ENCODE measurements around the gene NDUFAF5. TPM values are rescaled to one million over a fixed set of nuclear protein-coding genes. Genes with fewer than 3 reads are reported as not detected.
A peak's percentile ranks its signal among the peaks of the same experiment; 100 is the strongest.
"Not testable (repeated sequence)": the region's sequence is repeated elsewhere in the genome, so short reads cannot be mapped to it uniquely, and the experiment has no call there.

NDUFAF5 gene
- total RNA-seq (10 to 100 TPM; 11.5 to 31.0 (median 27.6) TPM), polyA plus RNA-seq (10 to 100 TPM; 17.8 to 37.2 (median 23.3) TPM)
- long read RNA-seq, donor 1, full-length matches to known transcripts, result 1 of 1 reads
- long read RNA-seq, donor 1, partial matches to known transcripts, result 0 of 1 reads
- long read RNA-seq, donor 1, other reads (novel, unspliced or antisense), result 0 of 1 reads
- long read RNA-seq, donor 2, full-length matches to known transcripts, result 1 of 1 reads
- long read RNA-seq, donor 2, partial matches to known transcripts, result 0 of 1 reads
- long read RNA-seq, donor 2, other reads (novel, unspliced or antisense), result 0 of 1 reads

DNA sequence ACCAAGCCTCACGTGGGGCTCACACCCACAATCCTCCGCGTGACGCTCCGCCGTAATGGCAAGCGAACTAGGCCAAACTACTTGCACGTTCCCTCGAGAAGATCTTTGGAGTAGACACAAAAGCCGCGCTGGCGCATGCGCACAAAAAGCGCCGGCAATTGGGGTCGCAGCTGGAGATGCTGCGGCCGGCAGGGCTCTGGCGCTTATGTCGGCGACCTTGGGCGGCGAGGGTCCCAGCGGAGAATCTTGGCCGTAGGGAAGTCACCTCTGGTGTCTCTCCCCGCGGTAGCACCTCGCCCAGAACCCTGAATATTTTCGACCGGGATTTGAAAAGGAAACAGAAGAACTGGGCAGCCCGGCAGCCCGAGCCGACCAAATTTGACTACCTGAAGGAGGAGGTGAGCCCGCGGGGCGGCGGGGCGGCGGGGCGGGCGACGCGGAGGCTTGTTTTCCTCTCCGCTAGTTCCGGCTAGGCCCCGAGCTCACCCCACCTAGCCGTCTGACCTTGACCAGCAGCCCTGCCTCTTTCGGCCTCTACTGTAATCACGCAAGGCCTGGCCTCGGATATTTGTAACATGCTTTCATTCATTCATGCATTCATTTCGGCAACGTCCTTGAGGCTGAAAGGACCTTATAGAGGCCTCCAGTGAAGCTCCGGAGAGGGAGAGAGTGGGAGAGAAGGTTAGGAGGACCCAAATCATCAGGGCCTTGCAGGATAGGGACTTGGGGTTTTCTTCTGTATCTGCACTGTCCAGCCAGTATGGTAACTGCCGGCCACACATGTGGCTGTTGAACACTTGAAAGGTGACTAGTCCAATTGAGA is at the start of gene NDUFAF5, which contains the start of gene ESF1:
TSS of gene NDUFAF5 (plus strand) at position 136 of the 823 bp plus-strand sequence. CDS start at position 177, 41 bp downstream.
TSS of gene ESF1 (minus strand) at position 27 of the 823 bp plus-strand sequence. CDS start 1,779 bp downstream, outside the sequence.
- Histone ChIP-seq H3K27ac (peak within 1 kb of the TSS; percentile 88 to 93 (median 90)), H3K27me3 (replicated peaks in 1 of 7) (no peaks in the 10 kb centered on the region), H3K36me3 (peaks cover 0 to 58% (median 27%) of the 10 kb centered on the region in 6 donors), H3K9me3 (no peaks in the 10 kb centered on the region), H3K4me3 (peak within 1 kb of the TSS; percentile 77 to 90 (median 86)), H3K4me1 (peaks cover 13 to 72% (median 40%) of the 10 kb centered on the region in 6 donors)
- TF ChIP-seq POLR2A (IDR thresholded peaks at IDR 0.05) (no peak), CTCF (IDR thresholded peaks at IDR 0.05 in 8 of 11, conservative IDR thresholded peaks at IDR 0.05 in 3 of 11) (peak in 1 of 11 experiments; percentile 15), POLR2AphosphoS5 (IDR thresholded peaks at IDR 0.05) (peak; percentile 87 to 96 (median 94))
- 0 to 2% (median 0%) methylated on average over 18 to 54 of the region's 54 CpGs for WGBS, 5 donors
- peak; percentile 98 for DNase-seq
- intact Hi-C loops (cut with DNase I; ENCODE audit: low total_unique reads), result no loop called here

DNA sequence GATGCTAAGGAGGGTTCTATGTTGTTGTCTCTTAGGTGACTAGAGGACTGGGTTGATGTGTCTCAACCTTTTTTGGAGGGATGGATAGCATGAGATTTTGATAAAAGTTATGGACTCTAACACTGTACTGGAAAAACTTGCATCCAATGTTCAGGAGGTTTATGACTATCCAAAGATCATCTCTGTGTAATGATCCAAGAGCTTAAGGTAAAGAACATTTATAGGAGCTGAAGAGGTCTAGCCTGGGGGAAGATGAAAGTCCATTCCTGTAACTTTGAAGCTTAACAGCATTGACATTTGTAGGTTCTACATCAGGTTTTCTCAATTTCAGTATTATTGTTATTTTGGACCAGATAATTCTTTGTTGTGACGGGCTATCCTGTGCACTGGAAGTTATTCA is 49.0 kb upstream of the NDUFAF5 start:
- 97 to 100% (median 100%) methylated on average over 1 of the region's 1 CpG for WGBS, 5 donors

DNA sequence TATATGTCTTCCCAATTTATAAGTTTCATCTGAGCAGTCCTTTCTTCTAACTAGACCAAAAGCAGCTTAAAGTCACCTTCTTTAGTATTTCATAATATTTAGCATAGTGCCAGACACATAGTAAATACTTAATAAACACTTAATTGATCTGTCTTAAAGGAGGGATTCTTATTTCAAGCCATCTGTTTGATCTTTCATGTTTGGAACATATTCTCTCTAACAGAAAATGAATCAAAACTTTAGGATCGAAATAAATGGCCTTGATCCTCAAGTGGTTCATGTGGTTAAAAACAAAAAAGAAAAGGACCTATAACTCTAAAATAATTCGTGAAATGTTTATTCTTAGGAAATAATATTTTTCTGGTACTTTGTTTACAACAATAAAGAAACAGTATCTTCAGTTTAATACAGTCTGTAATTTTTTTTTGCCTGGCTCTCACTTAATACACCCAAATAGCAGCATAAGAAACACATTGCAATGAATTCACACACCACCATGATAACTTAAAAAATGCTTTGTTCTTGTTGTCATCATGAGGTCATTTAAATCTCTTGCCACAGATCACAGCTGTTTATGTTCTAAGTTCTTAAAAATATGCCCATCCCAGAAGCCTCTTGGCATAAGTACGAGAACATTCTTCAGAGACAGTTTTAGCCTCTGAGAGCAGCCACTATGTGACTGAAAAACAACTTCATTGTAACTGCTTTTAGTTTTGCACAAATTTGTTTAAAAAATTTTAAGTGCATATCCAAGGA is 48.2 kb upstream of the NDUFAF5 start:
- no peak for DNase-seq
- WGBS, 5 donors, result 61 to 80% (median 72%) methylated on average over 3 of the region's 3 CpGs
- no peaks in the 10 kb centered on the region for H3K27me3 ChIP-seq (replicated peaks in 1 of 7)
- peak overlapping the region in 6 of 8 donors; percentile 1 to 55 (median 35) for H3K27ac ChIP-seq
- H3K4me3 ChIP-seq, result no peak overlapping the region
- peaks cover 0 to 4% (median 0%) of the 10 kb centered on the region in 6 donors for H3K4me1 ChIP-seq
- H3K9me3 ChIP-seq, result peaks cover 0 to 13% (median 10%) of the 10 kb centered on the region in 8 donors
- intact Hi-C loops (cut with DNase I; ENCODE audit: low total_unique reads), result no loop called here
- TF ChIP-seq POLR2AphosphoS5 (IDR thresholded peaks at IDR 0.05) (no peak), POLR2A (IDR thresholded peaks at IDR 0.05) (no peak), CTCF (IDR thresholded peaks at IDR 0.05 in 8 of 11, conservative IDR thresholded peaks at IDR 0.05 in 3 of 11) (no peak)
- peaks cover 0 to 54% (median 26%) of the 10 kb centered on the region in 6 donors for H3K36me3 ChIP-seq

More for the DNA sequence above, 49.0 kb upstream of the NDUFAF5 start:
- no peak overlapping the region for H3K4me3 ChIP-seq
- H3K4me1 ChIP-seq, result peaks cover 0 to 4% (median 0%) of the 10 kb centered on the region in 6 donors
- no peak for DNase-seq
- peaks cover 0 to 9% (median 7%) of the 10 kb centered on the region in 8 donors for H3K9me3 ChIP-seq
- H3K27me3 ChIP-seq (replicated peaks in 1 of 7), result no peaks in the 10 kb centered on the region
- peaks cover 0 to 54% (median 24%) of the 10 kb centered on the region in 6 donors for H3K36me3 ChIP-seq
- TF ChIP-seq CTCF (IDR thresholded peaks at IDR 0.05 in 8 of 11, conservative IDR thresholded peaks at IDR 0.05 in 3 of 11), result no peak
- TF ChIP-seq POLR2AphosphoS5 (IDR thresholded peaks at IDR 0.05), result no peak
- no peak for TF ChIP-seq POLR2A (IDR thresholded peaks at IDR 0.05)
- peak overlapping the region in 5 of 8 donors; percentile 7 to 55 (median 42) for H3K27ac ChIP-seq
- intact Hi-C loops (cut with DNase I; ENCODE audit: low total_unique reads), result no loop called here

DNA sequence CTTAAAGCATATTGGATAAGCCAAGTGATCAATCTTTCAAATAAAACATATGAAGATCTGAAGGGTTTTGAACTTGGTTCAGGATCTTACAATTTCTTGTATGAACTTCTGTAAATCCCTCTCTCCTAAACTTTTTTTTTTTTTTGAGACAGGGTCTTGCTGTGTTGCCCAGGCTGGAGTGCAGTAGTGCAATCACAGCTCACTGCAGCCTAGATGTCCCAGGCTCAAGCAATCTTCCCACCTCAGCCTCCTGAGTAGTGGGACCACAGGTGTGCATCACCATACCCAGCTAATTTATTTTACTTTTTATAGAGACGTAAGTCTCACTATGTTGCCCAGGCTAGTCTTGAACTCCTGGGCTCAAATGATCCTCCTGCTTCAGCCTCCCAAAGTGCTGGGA is 46.6 kb upstream of the NDUFAF5 start:
- intact Hi-C loops (cut with DNase I; ENCODE audit: low total_unique reads); DNase-seq; H3K27me3 ChIP-seq (replicated peaks in 1 of 7); H3K4me1 ChIP-seq; H3K4me3 ChIP-seq: not testable (repeated sequence)
- Histone ChIP-seq H3K27ac (peak overlapping the region in 3 of 8 donors; percentile 46 to 54 (median 47)), H3K36me3 (peaks cover 0 to 51% (median 19%) of the 10 kb centered on the region in 6 donors), H3K9me3 (peaks cover 0 to 13% (median 10%) of the 10 kb centered on the region in 8 donors)
- WGBS, 5 donors, result 92 to 100% (median 95%) methylated on average over 1 of the region's 1 CpG
